HFF-Myc (cell line): ENCODE data around the gene NCKAP5.

Source experiments
- DNase-seq: peaks from one replicate; pipeline ENCODE4 v3.0.0-alpha.2; 2011; ENCODE audit warnings: low read depth; ENCODE audit errors: extremely low read depth
- H3K4me3 ChIP-seq: replicated peaks from 2 replicates; pipeline ENCODE4 v1.5.1; 2011; ENCODE audit warnings: low read depth, mild to moderate bottlenecking, control low read depth, low read length
- CTCF ChIP-seq: IDR thresholded peaks from 2 replicates; pipeline ENCODE4 v1.5.1; 2012; ENCODE audit warnings: mild to moderate bottlenecking, low read depth, low read length, control low read depth; ENCODE audit errors: missing control alignments

Gene NCKAP5

GRCh38 chr2:133448195-133448594, 120.1 kb downstream of the NCKAP5 start:
- no peak for DNase-seq
- no peak overlapping the region for H3K4me3 ChIP-seq
- TF ChIP-seq CTCF = no peak

DNA sequence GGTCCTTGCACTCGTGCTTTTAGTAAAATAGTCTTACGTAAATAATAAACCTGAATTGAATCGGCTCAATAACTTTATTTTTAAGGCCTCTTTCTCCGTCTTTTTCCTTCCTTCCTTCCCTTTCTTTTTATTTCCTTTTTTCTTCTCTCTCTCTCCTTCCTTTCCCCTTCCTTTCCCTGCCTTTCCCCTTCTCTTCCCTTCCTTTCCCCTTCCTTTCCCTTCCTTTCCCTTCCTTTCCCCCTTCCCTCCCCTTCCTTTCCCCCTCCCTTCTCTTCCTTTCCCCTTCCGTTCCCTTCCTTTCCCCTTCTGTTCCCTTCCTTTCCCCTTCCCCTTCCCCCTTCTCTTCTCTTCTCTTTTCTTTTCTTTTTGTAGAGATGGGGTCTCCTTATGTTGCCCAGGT, 121.0 kb downstream of the NCKAP5 start:
- H3K4me3 ChIP-seq = no peak overlapping the region
- DNase-seq = no peak
- no peak for TF ChIP-seq CTCF

DNA sequence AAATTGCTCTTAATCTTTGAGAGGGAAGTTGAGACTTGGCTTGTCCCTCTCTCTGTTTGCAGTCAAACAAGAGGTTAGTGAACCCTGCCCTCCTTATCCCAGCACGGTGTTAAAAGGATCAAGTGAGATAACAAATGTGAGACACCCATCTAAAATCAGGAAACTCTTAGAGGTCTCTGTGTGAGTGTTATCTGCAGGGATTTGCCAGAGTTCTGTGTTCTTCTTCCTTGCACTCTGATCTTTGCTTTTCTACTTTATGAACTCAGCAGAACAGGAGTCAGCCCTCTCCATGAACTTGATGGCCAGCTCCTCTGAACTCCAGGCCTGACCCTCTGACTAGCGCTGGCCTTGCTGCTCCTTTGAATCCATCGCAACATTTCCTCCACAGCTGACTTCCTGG, 123.8 kb downstream of the NCKAP5 start:
- H3K4me3 ChIP-seq = no peak overlapping the region
- TF ChIP-seq CTCF = no peak
- DNase-seq = no peak

DNA sequence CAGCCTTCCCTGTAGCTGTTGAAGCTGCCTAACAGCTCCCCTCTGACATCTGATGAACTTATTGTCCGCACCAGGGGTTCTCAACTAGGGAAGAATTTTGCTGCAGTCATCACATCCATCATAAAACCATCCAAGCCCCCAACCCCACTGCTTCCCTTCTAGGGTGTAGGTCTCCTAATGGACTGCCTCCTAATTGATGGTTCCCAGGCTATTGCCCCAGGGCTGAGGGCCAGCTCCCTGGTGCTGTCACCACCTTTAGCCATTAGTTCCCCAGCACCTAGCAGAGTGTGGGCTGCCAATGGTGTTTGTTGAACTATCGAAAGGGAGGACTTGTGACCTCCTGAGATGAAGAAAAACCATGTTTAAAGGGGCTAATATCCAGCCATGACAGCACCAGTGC, 125.9 kb downstream of the NCKAP5 start:
- no peak overlapping the region for H3K4me3 ChIP-seq
- no peak for DNase-seq
- TF ChIP-seq CTCF = no peak

- H3K4me3 ChIP-seq = no peak overlapping the region
- DNase-seq = no peak
- no peak for TF ChIP-seq CTCF
Measured at GRCh38 chr2:133439565-133439920, 128.7 kb downstream of the NCKAP5 start.

DNA sequence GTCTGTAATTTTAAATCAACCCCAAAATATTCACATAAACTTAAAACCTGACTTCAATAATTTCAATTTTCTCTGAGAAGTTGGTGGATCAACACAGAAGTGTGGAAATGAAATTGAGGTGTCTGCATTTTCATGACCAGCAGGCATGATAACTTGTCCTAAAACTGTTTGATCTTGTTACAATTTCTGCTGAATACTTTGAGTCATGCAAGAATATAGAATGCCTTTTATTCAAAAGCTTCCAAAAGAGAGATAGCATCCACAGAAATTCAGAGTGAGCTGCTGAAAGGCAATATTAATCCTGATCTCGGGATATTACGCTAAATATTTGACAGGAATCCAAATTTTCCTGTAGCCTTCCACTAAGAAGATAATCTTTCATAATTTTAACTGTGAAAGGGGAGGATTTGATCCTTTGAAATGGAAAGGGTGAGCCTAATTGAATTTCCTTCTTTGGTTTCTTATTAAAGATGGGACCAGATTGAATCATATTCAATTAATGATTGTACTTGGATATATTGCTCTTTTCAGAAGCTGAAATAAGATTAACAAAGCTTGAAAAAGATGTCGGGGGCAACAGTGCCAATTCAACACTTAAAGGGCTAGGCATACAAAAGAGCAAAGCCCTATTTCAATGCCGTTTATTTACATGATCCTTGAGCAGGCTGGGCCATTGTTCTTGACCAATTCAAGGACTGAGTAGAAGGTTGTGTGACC, 129.3 kb downstream of the NCKAP5 start:
- H3K4me3 ChIP-seq = no peak overlapping the region
- no peak for TF ChIP-seq CTCF
- DNase-seq = no peak

- TF ChIP-seq CTCF = no peak
- no peak for DNase-seq
- H3K4me3 ChIP-seq = no peak overlapping the region
Measured at GRCh38 chr2:133438026-133438425, 130.2 kb downstream of the NCKAP5 start.
